C4-2B (cell line): ENCODE measurements around the gene ME3.

Experiments used
- H3K27ac ChIP-seq: fragments of 450-650 bp; 2 replicates; pipeline ENCODE4 v1.5.1; 2017
- CTCF ChIP-seq: fragments of 450-650 bp; conservative IDR thresholded peaks from 2 replicates; pipeline ENCODE4 v1.5.1; 2017; ENCODE audit warnings: mild to moderate bottlenecking
- ZFX ChIP-seq: fragments of 450-650 bp; IDR thresholded peaks from 2 replicates; pipeline ENCODE4 v1.6.1; 2017

Gene ME3

GRCh38 chr11:86473991-86474833, 198.2 kb downstream of the ME3 start:
- no peak overlapping the region for H3K27ac ChIP-seq
- TF ChIP-seq CTCF (no peak), ZFX (no peak)

- H3K27ac ChIP-seq: no peak overlapping the region
- TF ChIP-seq ZFX: no peak
- no peak for TF ChIP-seq CTCF
Measured at GRCh38 chr11:86469491-86470388, 202.7 kb downstream of the ME3 start.

DNA sequence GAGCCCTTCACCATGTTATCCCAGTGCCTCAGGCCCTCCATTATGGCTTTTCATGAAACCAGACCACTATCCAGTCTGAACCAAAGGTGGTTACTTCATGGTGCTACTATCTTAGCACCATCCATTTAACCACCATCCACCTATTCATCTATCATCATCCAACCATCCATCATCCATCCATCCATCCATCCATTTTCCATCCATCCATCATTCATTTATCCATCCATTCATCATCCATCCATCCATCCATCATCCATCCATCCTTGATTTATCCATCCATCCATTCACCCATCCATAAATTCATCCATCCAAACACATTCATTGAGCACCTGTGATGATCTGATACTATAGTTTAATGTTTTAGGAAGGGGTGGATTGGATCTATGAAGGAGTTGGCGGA, 204.2 kb downstream of the ME3 start:
- no peak overlapping the region for H3K27ac ChIP-seq
- TF ChIP-seq ZFX (no peak), CTCF (no peak)

GRCh38 chr11:86464509-86465221, 207.8 kb downstream of the ME3 start:
- TF ChIP-seq CTCF (no peak), ZFX (no peak)
- H3K27ac ChIP-seq: no peak overlapping the region

- H3K27ac ChIP-seq: no peak overlapping the region
- TF ChIP-seq ZFX: no peak
- no peak for TF ChIP-seq CTCF
Measured at GRCh38 chr11:86463955-86464354, 208.5 kb downstream of the ME3 start.

GRCh38 chr11:86463120-86463519, 209.3 kb downstream of the ME3 start:
- no peak overlapping the region for H3K27ac ChIP-seq
- no peak for TF ChIP-seq ZFX
- TF ChIP-seq CTCF: no peak
